PC-3 (cell line): Measurements from ENCODE around the gene NAV2.

Experiments used
- CTCF ChIP-seq: fragments of 300-600 bp; sonication (generic); conservative IDR thresholded peaks from 2 replicates; pipeline ENCODE4 v1.5.1; 2017; ENCODE audit warnings: antibody characterized with exemption, low read depth, mild to moderate bottlenecking, low read length
- EZH2 ChIP-seq: fragments of 300-600 bp; sonication (generic); IDR thresholded peaks from one replicate; pipeline ENCODE4 v1.6.1; 2017; ENCODE audit warnings: antibody characterized with exemption, mild to moderate bottlenecking, low read length; ENCODE audit not compliant: unreplicated experiment

GRCh38 chr11:20093775-20094174, 381.1 kb downstream of the NAV2 start:
- TF ChIP-seq CTCF (no peak), EZH2 (no peak)
